ENCODE results near the gene SEPTIN5. TPM values are rescaled to one million over a fixed set of nuclear protein-coding genes. Genes with fewer than 3 reads are reported as not detected.

SEPTIN5 gene
- total and polyA plus RNA-seq, 12 donors: 56.5 to 218 (median 143) TPM

- H3K9me3 ChIP-seq: peaks cover 0 to 2% (median 0%) of the 10 kb centered on the region in 11 donors
- H3K4me1 ChIP-seq: peaks cover 8 to 52% (median 12%) of the 10 kb centered on the region in 9 donors
- H3K27ac ChIP-seq: peak overlapping the region in 4 of 10 donors; percentile 12 to 58 (median 34)
- intact Hi-C loops (cut with DNase I): no loop called here
- whole genome bisulfite sequencing, 2 donors: 58 to 67% methylated on average over 21 of the region's 21 CpGs
- no peak overlapping the region for H3K4me3 ChIP-seq
- no peak for TF ChIP-seq CTCF (IDR thresholded peaks at IDR 0.05)
- no peak for ATAC-seq
- no peaks in the 10 kb centered on the region for H3K36me3 ChIP-seq
- no peak for DNase-seq
- peaks cover 0 to 5% (median 0%) of the 10 kb centered on the region in 7 donors for H3K27me3 ChIP-seq
Measured at GRCh38 chr22:19666673-19667593, 47.4 kb upstream of the SEPTIN5 start.

GRCh38 chr22:19667872-19668740, 46.2 kb upstream of the SEPTIN5 start:
- intact Hi-C loops (cut with DNase I): no loop called here
- H3K4me1 ChIP-seq: peaks cover 8 to 51% (median 12%) of the 10 kb centered on the region in 9 donors
- H3K36me3 ChIP-seq: no peaks in the 10 kb centered on the region
- peaks cover 0 to 5% (median 0%) of the 10 kb centered on the region in 7 donors for H3K27me3 ChIP-seq
- H3K4me3 ChIP-seq: no peak overlapping the region
- 91 to 96% methylated on average over 19 of the region's 19 CpGs for WGBS, 2 donors
- no peak for TF ChIP-seq CTCF (IDR thresholded peaks at IDR 0.05)
- no peak for ATAC-seq
- no peak for DNase-seq
- peak overlapping the region in 1 of 10 donors; percentile 36 for H3K27ac ChIP-seq
- peaks cover 0 to 5% (median 0%) of the 10 kb centered on the region in 11 donors for H3K9me3 ChIP-seq

GRCh38 chr22:19668748-19669147, 45.6 kb upstream of the SEPTIN5 start:
- no peak for DNase-seq
- no peaks in the 10 kb centered on the region for H3K36me3 ChIP-seq
- no peak for ATAC-seq
- TF ChIP-seq CTCF (IDR thresholded peaks at IDR 0.05): no peak
- peaks cover 3 to 44% (median 6%) of the 10 kb centered on the region in 9 donors for H3K4me1 ChIP-seq
- no peak overlapping the region for H3K27ac ChIP-seq
- 96 to 98% methylated on average over 10 of the region's 10 CpGs for WGBS, 2 donors
- peaks cover 0 to 5% (median 0%) of the 10 kb centered on the region in 7 donors for H3K27me3 ChIP-seq
- intact Hi-C loops (cut with DNase I): no loop called here
- H3K9me3 ChIP-seq: peaks cover 0 to 5% (median 0%) of the 10 kb centered on the region in 11 donors
- no peak overlapping the region for H3K4me3 ChIP-seq

- ATAC-seq (peak; percentile 41 to 82 (median 63)), DNase-seq (peak; percentile 44 to 58)
- no peak for TF ChIP-seq CTCF (IDR thresholded peaks at IDR 0.05)
- Histone ChIP-seq H3K27ac (peak overlapping the region in 3 of 10 donors; percentile 22 to 27 (median 26)), H3K9me3 (peaks cover 0 to 5% (median 0%) of the 10 kb centered on the region in 11 donors), H3K36me3 (no peaks in the 10 kb centered on the region), H3K27me3 (peaks cover 0 to 8% (median 0%) of the 10 kb centered on the region in 7 donors), H3K4me1 (peaks cover 0 to 36% (median 0%) of the 10 kb centered on the region in 9 donors), H3K4me3 (no peak overlapping the region)
- intact Hi-C loops (cut with DNase I): no loop called here
- WGBS, 2 donors: 45 to 69% methylated on average over 4 of the region's 4 CpGs
Measured at GRCh38 chr22:19669570-19669969, 44.7 kb upstream of the SEPTIN5 start.
